ENCODE data around the gene CDK5RAP2.

GRCh38 chr9:120362446-120362845 lies 217.5 kb downstream of the CDK5RAP2 start:
- no peak for TF ChIP-seq CEBPB (IDR thresholded peaks at IDR 0.05)
- TF ChIP-seq CREB1 (IDR thresholded peaks at IDR 0.05; ENCODE audit: low read depth), result no peak
- TF ChIP-seq MAX (IDR thresholded peaks at IDR 0.05), result no peak
- no peak for TF ChIP-seq EP300 (IDR thresholded peaks at IDR 0.05; ENCODE audit: borderline replicate concordance)
- no peak for TF ChIP-seq TCF12 (IDR thresholded peaks at IDR 0.05; ENCODE audit: low read depth)
- no peak for TF ChIP-seq NFIC (IDR thresholded peaks at IDR 0.05)
- no peak for TF ChIP-seq USF1 (IDR thresholded peaks at IDR 0.05)
- no peak for TF ChIP-seq RAD21 (IDR thresholded peaks at IDR 0.05; ENCODE audit: low read depth)
- no peak for TF ChIP-seq YY1 (IDR thresholded peaks at IDR 0.05; ENCODE audit: low read depth)
- TF ChIP-seq TAF1 (IDR thresholded peaks at IDR 0.05; ENCODE audit: low read depth), result no peak
- TF ChIP-seq ZBTB7A (IDR thresholded peaks at IDR 0.05; ENCODE audit: low read depth), result no peak
- TF ChIP-seq REST (IDR thresholded peaks at IDR 0.05; ENCODE audit: low read depth), result no peak
- no peak for TF ChIP-seq EGR1 (IDR thresholded peaks at IDR 0.05)
- TF ChIP-seq FOXM1 (IDR thresholded peaks at IDR 0.05; ENCODE audit: borderline replicate concordance, low read depth), result no peak
